Stomach smooth muscle (tissue), 2 donors: Measurements from ENCODE around the gene SEC23B.
"Not testable (repeated sequence)": the region's sequence is repeated elsewhere in the genome, so short reads cannot be mapped to it uniquely, and the experiment has no call there.

Experiments
- H3K27ac ChIP-seq: one replicate; pipeline ENCODE4 v1.7.0; 2013; ENCODE audit warnings: mild to moderate bottlenecking, low read length, inconsistent platforms
- H3K27me3 ChIP-seq, 2 donors: one replicate each; pipeline ENCODE4 v1.7.0; 2013; ENCODE audit warnings: low read length in 2 of 2; ENCODE audit not compliant: insufficient read depth in 2 of 2, control insufficient read depth in 1 of 2
- H3K36me3 ChIP-seq, 2 donors: one replicate each; pipeline ENCODE4 v1.7.0; 2013; ENCODE audit warnings: low read length in 2 of 2; ENCODE audit not compliant: control insufficient read depth in 2 of 2, insufficient read depth in 2 of 2
- H3K4me1 ChIP-seq: one replicate; pipeline ENCODE4 v1.7.0; 2013; ENCODE audit warnings: low read length; ENCODE audit not compliant: control insufficient read depth, insufficient read depth
- H3K4me3 ChIP-seq, 2 donors: one replicate each; pipeline ENCODE4 v1.7.0; 2013; ENCODE audit warnings: low read length in 2 of 2
- H3K9ac ChIP-seq, 2 donors: one replicate each; pipeline ENCODE4 v1.7.0; 2013; ENCODE audit warnings: low read length in 2 of 2, mild to moderate bottlenecking in 1 of 2
- H3K9me3 ChIP-seq, 2 donors: one replicate each; pipeline ENCODE4 v1.7.0; 2013; ENCODE audit warnings: low read length in 2 of 2; ENCODE audit not compliant: control insufficient read depth in 2 of 2
- donor health status: healthy.
- donor health status: Pancreatic carcinoma.

Gene SEC23B

GRCh38 chr20:18524646-18525045 is 16.9 kb downstream of the SEC23B start:
- Histone ChIP-seq H3K36me3 (peaks cover 41 to 44% of the 10 kb centered on the region in 2 donors), H3K9ac (no peak overlapping the region), H3K9me3 (no peaks in the 10 kb centered on the region), H3K4me3 (no peak overlapping the region), H3K4me1 (no peaks in the 10 kb centered on the region), H3K27me3 (no peaks in the 10 kb centered on the region), H3K27ac (no peak overlapping the region)

- peaks cover 53 to 54% of the 10 kb centered on the region in 2 donors for H3K36me3 ChIP-seq
- H3K4me1 ChIP-seq: not testable (repeated sequence)
Observed at GRCh38 chr20:18526761-18527160, 19.0 kb downstream of the SEC23B start.

DNA sequence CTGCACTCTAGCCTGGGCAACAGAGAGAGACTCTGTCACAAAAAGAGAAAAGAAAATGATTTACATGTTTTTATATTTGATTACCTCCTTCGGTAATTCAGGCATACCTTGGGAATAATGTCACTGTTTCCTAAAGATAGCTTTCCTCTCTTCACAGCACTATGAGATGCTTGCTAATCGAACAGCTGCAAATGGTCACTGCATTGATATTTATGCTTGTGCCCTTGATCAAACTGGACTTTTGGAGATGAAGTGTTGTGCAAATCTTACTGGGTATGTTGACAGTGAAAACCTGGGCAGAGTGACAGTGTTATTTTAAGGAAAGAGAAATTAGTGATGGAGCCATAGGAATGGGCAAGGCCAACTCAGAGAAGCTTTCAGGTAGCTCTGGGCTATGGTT is 19.6 kb downstream of the SEC23B start:
- Histone ChIP-seq H3K9ac (no peak overlapping the region), H3K4me3 (no peak overlapping the region), H3K4me1 (no peaks in the 10 kb centered on the region), H3K36me3 (peaks cover 55 to 56% of the 10 kb centered on the region in 2 donors), H3K27me3 (no peaks in the 10 kb centered on the region), H3K9me3 (no peaks in the 10 kb centered on the region), H3K27ac (no peak overlapping the region)

More at GRCh38 chr20:18526761-18527160, 19.0 kb downstream of the SEC23B start:
- not testable (repeated sequence) for H3K9ac ChIP-seq, H3K9me3 ChIP-seq, H3K27me3 ChIP-seq, H3K27ac ChIP-seq, H3K4me3 ChIP-seq

GRCh38 chr20:18527836-18528235 is 20.1 kb downstream of the SEC23B start:
- Histone ChIP-seq H3K27ac (no peak overlapping the region), H3K27me3 (no peaks in the 10 kb centered on the region), H3K36me3 (peaks cover 60 to 61% of the 10 kb centered on the region in 2 donors), H3K4me3 (no peak overlapping the region), H3K4me1 (no peaks in the 10 kb centered on the region), H3K9ac (no peak overlapping the region), H3K9me3 (no peaks in the 10 kb centered on the region)

DNA sequence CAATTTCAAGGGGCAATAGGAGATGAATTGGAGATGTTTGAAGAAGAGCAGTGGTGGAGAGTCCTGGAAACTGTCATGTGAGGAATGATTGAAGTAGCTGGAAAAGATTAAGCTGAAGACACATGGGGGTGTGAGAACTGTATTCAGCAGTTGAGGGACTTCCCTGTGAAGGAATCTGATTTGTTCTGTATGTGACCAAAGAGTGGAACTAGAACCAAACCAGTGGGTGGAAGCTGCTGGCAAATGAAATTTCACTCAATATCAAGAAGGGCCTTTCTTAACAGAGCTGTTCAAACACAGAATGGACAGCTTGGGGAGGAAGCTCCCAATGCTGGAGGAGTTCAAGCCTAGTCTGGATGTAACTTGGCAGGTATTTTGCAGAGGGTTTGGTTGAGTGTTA is 21.3 kb downstream of the SEC23B start:
- peaks cover 68 to 70% of the 10 kb centered on the region in 2 donors for H3K36me3 ChIP-seq
- no peak overlapping the region for H3K4me3 ChIP-seq
- H3K9ac ChIP-seq: no peak overlapping the region
- no peaks in the 10 kb centered on the region for H3K27me3 ChIP-seq
- H3K4me1 ChIP-seq: no peaks in the 10 kb centered on the region
- H3K9me3 ChIP-seq: no peaks in the 10 kb centered on the region
- H3K27ac ChIP-seq: no peak overlapping the region

- Histone ChIP-seq H3K36me3 (peaks cover 52 to 55% of the 10 kb centered on the region in 2 donors), H3K9me3 (no peaks in the 10 kb centered on the region), H3K9ac (no peak overlapping the region)
Observed at GRCh38 chr20:18532626-18533025, 24.9 kb downstream of the SEC23B start.

GRCh38 chr20:18533491-18533890 is 25.8 kb downstream of the SEC23B start:
- Histone ChIP-seq H3K4me3 (no peak overlapping the region), H3K4me1 (no peaks in the 10 kb centered on the region), H3K36me3 (peaks cover 46 to 47% of the 10 kb centered on the region in 2 donors), H3K27me3 (no peaks in the 10 kb centered on the region), H3K9ac (no peak overlapping the region), H3K9me3 (no peaks in the 10 kb centered on the region), H3K27ac (no peak overlapping the region)

More at GRCh38 chr20:18532626-18533025, 24.9 kb downstream of the SEC23B start:
- Histone ChIP-seq H3K4me3 (no peak overlapping the region), H3K27me3 (no peaks in the 10 kb centered on the region), H3K4me1 (no peaks in the 10 kb centered on the region), H3K27ac (no peak overlapping the region)

- Histone ChIP-seq H3K9ac (no peak overlapping the region), H3K27me3 (no peaks in the 10 kb centered on the region), H3K36me3 (peaks cover 40 to 43% of the 10 kb centered on the region in 2 donors), H3K27ac (no peak overlapping the region), H3K4me3 (no peak overlapping the region), H3K9me3 (no peaks in the 10 kb centered on the region), H3K4me1 (no peaks in the 10 kb centered on the region)
Observed at GRCh38 chr20:18533978-18534644, 26.4 kb downstream of the SEC23B start.

DNA sequence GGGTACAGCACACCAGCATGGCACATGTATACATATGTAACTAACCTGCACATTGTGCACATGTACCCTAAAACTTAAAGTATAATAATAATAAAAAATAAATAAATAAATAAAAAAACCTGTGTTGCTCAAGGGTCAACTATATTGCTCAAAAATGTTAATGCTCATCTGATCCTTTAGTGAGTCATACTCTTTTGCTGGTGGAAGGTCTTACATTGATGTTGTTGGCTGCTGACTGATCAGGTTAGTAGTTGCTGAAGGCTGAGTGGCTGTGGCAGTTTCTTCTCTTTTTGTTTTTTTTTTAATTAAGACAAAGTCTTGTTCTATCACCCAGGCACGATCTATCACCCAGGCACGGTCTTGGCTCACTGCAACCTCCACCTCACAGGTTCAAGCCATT is 29.9 kb downstream of the SEC23B start:
- Histone ChIP-seq H3K9ac (no peak overlapping the region), H3K4me3 (no peak overlapping the region), H3K36me3 (peaks cover 24 to 29% of the 10 kb centered on the region in 2 donors)

DNA sequence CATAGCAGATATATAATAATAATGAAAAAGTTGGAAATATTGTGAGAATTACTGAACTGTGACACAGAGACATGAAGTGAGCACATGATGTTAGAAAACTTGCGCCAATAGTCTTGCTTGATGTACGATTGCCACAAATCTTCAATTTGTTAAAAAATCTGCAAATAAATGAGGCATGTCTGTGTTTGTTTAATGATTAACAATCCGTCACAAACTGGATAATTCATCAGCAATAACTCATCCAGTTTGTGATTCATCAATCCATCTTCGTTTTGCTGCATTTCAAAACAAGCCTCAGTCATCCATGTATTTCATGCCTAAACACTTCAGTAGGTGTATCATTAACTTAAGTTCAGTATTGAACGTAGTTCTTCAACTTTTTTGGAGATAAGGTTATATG is 34.0 kb downstream of the SEC23B start:
- H3K9me3 ChIP-seq: no peaks in the 10 kb centered on the region
- peaks cover 27 to 29% of the 10 kb centered on the region in 2 donors for H3K36me3 ChIP-seq
- H3K4me1 ChIP-seq: no peaks in the 10 kb centered on the region
- H3K27me3 ChIP-seq: no peaks in the 10 kb centered on the region
- no peak overlapping the region for H3K27ac ChIP-seq
- H3K4me3 ChIP-seq: no peak overlapping the region
- H3K9ac ChIP-seq: no peak overlapping the region

More for the DNA sequence above, 29.9 kb downstream of the SEC23B start:
- no peaks in the 10 kb centered on the region for H3K4me1 ChIP-seq
- no peaks in the 10 kb centered on the region for H3K27me3 ChIP-seq
- H3K27ac ChIP-seq: no peak overlapping the region
- H3K9me3 ChIP-seq: no peaks in the 10 kb centered on the region

GRCh38 chr20:18543216-18543615 is 35.5 kb downstream of the SEC23B start:
- peaks cover 30 to 33% of the 10 kb centered on the region in 2 donors for H3K36me3 ChIP-seq
- H3K27ac ChIP-seq: no peak overlapping the region
- H3K27me3 ChIP-seq: no peaks in the 10 kb centered on the region
- H3K9ac ChIP-seq: no peak overlapping the region
- H3K4me3 ChIP-seq: no peak overlapping the region
- H3K9me3 ChIP-seq: no peaks in the 10 kb centered on the region
- no peaks in the 10 kb centered on the region for H3K4me1 ChIP-seq
